ENCODE data around the gene CLPTM1L. TPM values are rescaled to one million over a fixed set of nuclear protein-coding genes. Genes with fewer than 3 reads are reported as not detected.

Gene CLPTM1L
- polyA plus RNA-seq, 3 donors, result 14.1 to 76.2 (median 35.0) TPM

- no peak for DNase-seq
- TF ChIP-seq CTCF (IDR thresholded peaks at IDR 0.05), result no peak
- WGBS (ENCODE audit: insufficient coverage), result 78% methylated on average over 2 of the region's 6 CpGs
- Mint-ChIP-seq H3K4me3 (no peak overlapping the region), H3K27ac (no peak overlapping the region), H3K9me3 (no peaks in the 10 kb centered on the region), H3K36me3 (no peaks in the 10 kb centered on the region), H3K4me1 (no peaks in the 10 kb centered on the region), H3K27me3 (ENCODE audit: low read depth in 3 of 3) (peaks cover 24 to 35% (median 25%) of the 10 kb centered on the region in 3 donors)
- Histone ChIP-seq H3K4me2 (replicated peaks; ENCODE audit: extremely low read depth, low read length, poor library complexity, severe bottlenecking) (no peak overlapping the region), H3K9me3 (replicated peaks in 1 of 2; ENCODE audit: control insufficient read depth in 1 of 2, insufficient read depth in 1 of 2, low read length in 2 of 2) (no peaks in the 10 kb centered on the region), H3K9ac (ENCODE audit: insufficient read depth, low read length, poor library complexity, severe bottlenecking) (no peak overlapping the region), H3K27ac (ENCODE audit: low read depth in 1 of 2, low read length in 2 of 2) (no peak overlapping the region), H3K4me1 (ENCODE audit: control insufficient read depth in 1 of 2, insufficient read depth in 2 of 2, low read length in 2 of 2) (no peaks in the 10 kb centered on the region), H3K79me2 (ENCODE audit: insufficient read depth, low read length) (no peaks in the 10 kb centered on the region), H4K20me1 (ENCODE audit: insufficient read depth, low read length) (no peaks in the 10 kb centered on the region), H3K27me3 (ENCODE audit: control insufficient read depth in 2 of 2, insufficient read depth in 2 of 2, low read length in 2 of 2) (no peaks in the 10 kb centered on the region), H2AFZ (ENCODE audit: insufficient read depth, low read depth, low read length, poor library complexity, severe bottlenecking) (no peak overlapping the region), H3K36me3 (replicated peaks in 1 of 2; ENCODE audit: control insufficient read depth in 1 of 2, insufficient read depth in 2 of 2, low read length in 2 of 2) (no peaks in the 10 kb centered on the region), H3K4me3 (replicated peaks in 1 of 3; ENCODE audit: low read depth in 2 of 3, low read length in 3 of 3) (no peak overlapping the region)
- intact Hi-C loops (cut with micrococcal nuclease), result no loop called here
These were observed 18.3 kb upstream of the CLPTM1L start for GRCh38 chr5:1363160-1363559.

GRCh38 chr5:1362242-1363015 is 17.5 kb upstream of the CLPTM1L start:
- Histone ChIP-seq H3K9me3 (replicated peaks in 1 of 2; ENCODE audit: control insufficient read depth in 1 of 2, insufficient read depth in 1 of 2, low read length in 2 of 2) (no peaks in the 10 kb centered on the region), H4K20me1 (ENCODE audit: insufficient read depth, low read length) (no peaks in the 10 kb centered on the region), H3K9ac (ENCODE audit: insufficient read depth, low read length, poor library complexity, severe bottlenecking) (no peak overlapping the region), H3K79me2 (ENCODE audit: insufficient read depth, low read length) (no peaks in the 10 kb centered on the region), H3K4me2 (replicated peaks; ENCODE audit: extremely low read depth, low read length, poor library complexity, severe bottlenecking) (no peak overlapping the region), H3K36me3 (replicated peaks in 1 of 2; ENCODE audit: control insufficient read depth in 1 of 2, insufficient read depth in 2 of 2, low read length in 2 of 2) (no peaks in the 10 kb centered on the region), H3K4me3 (replicated peaks in 1 of 3; ENCODE audit: low read depth in 2 of 3, low read length in 3 of 3) (no peak overlapping the region), H3K27me3 (ENCODE audit: control insufficient read depth in 2 of 2, insufficient read depth in 2 of 2, low read length in 2 of 2) (no peaks in the 10 kb centered on the region), H3K4me1 (ENCODE audit: control insufficient read depth in 1 of 2, insufficient read depth in 2 of 2, low read length in 2 of 2) (no peaks in the 10 kb centered on the region), H2AFZ (ENCODE audit: insufficient read depth, low read depth, low read length, poor library complexity, severe bottlenecking) (no peak overlapping the region), H3K27ac (ENCODE audit: low read depth in 1 of 2, low read length in 2 of 2) (no peak overlapping the region)
- intact Hi-C loops (cut with micrococcal nuclease), result no loop called here
- no peak for DNase-seq
- peaks cover 20 to 35% (median 25%) of the 10 kb centered on the region in 3 donors for H3K27me3 Mint-ChIP-seq (ENCODE audit: low read depth in 3 of 3)
- no peaks in the 10 kb centered on the region for H3K4me1 Mint-ChIP-seq
- WGBS (ENCODE audit: insufficient coverage), result 89% methylated on average over 18 of the region's 29 CpGs
- no peak overlapping the region for H3K4me3 Mint-ChIP-seq
- TF ChIP-seq CTCF (IDR thresholded peaks at IDR 0.05), result no peak
- H3K36me3 Mint-ChIP-seq, result no peaks in the 10 kb centered on the region
- peak overlapping the region in 1 of 7 donors; percentile 27 for H3K27ac Mint-ChIP-seq
- H3K9me3 Mint-ChIP-seq, result no peaks in the 10 kb centered on the region
